Esophagus squamous epithelium (tissue), 4 donors: ENCODE results near the gene WWTR1.

Source experiments
- POLR2A ChIP-seq, 4 donors: fragments of 450-650 bp; IDR thresholded peaks; one replicate each; pipeline ENCODE4 v1.6.1; 2017; ENCODE audit warnings: antibody characterized with exemption in 4 of 4, mild to moderate bottlenecking in 4 of 4, moderate library complexity in 3 of 4
- TF ChIP-seq, protein P1 (sequence below), 6 experiments: fragments of 450-650 bp in 4 of 6; fragments of 200-600 bp in 2 of 6; sonication (generic) in 2 of 6; IDR thresholded peaks; one replicate each; pipeline ENCODE4 v1.5.1; 2016 to 2019; ENCODE audit warnings: antibody characterized with exemption in 6 of 6, mild to moderate bottlenecking in 4 of 6, moderate library complexity in 4 of 6

DNA sequence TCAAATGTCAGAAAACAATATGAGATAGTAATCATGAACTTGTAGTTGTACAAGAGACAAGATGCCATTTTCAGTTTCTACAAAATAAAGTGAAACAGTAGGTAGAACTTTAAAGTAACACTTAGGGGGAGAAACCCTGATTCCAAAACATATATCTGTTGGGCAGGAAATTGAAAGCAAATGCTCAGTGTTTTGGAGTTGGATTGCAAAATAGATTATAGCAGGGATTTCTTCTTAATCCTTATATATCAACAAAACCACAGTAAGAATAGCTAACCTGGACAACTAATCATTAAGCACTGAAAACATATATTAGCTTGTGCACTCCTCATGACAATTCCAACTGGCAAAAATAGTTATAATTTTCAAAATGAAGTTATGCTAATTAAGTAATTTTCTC is 47.6 kb upstream of the WWTR1 start:
- TF ChIP-seq POLR2A (IDR thresholded peaks at IDR 0.05) = no peak
- TF ChIP-seq, protein P1, sequence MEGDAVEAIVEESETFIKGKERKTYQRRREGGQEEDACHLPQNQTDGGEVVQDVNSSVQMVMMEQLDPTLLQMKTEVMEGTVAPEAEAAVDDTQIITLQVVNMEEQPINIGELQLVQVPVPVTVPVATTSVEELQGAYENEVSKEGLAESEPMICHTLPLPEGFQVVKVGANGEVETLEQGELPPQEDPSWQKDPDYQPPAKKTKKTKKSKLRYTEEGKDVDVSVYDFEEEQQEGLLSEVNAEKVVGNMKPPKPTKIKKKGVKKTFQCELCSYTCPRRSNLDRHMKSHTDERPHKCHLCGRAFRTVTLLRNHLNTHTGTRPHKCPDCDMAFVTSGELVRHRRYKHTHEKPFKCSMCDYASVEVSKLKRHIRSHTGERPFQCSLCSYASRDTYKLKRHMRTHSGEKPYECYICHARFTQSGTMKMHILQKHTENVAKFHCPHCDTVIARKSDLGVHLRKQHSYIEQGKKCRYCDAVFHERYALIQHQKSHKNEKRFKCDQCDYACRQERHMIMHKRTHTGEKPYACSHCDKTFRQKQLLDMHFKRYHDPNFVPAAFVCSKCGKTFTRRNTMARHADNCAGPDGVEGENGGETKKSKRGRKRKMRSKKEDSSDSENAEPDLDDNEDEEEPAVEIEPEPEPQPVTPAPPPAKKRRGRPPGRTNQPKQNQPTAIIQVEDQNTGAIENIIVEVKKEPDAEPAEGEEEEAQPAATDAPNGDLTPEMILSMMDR (IDR thresholded peaks at IDR 0.05) = no peak
